ENCODE data around the gene SIM2. TPM values are rescaled to one million over a fixed set of nuclear protein-coding genes. Genes with fewer than 3 reads are reported as not detected.

SIM2 gene
- total RNA-seq, 2 experiments from 2014 or later, result 1.8 to 2.2 TPM

GRCh38 chr21:36697060-36697850, 1.7 kb upstream of the SIM2 start:
- POLR2A ChIA-PET, result no interaction called here
- no peak for DNase-seq
- H3K9me3 Mint-ChIP-seq, result no peaks in the 10 kb centered on the region
- CTCF ChIA-PET, result no interaction called here
- peaks cover 24% of the 10 kb centered on the region for H3K4me1 Mint-ChIP-seq (ENCODE audit: low read depth)
- peaks cover 1% of the 10 kb centered on the region for H3K36me3 Mint-ChIP-seq
- peaks cover 70% of the 10 kb centered on the region for H3K27me3 Mint-ChIP-seq
- no peak overlapping the region for H3K4me3 Mint-ChIP-seq
- intact Hi-C loops (cut with micrococcal nuclease), result no loop called here
- no peak overlapping the region for H3K27ac Mint-ChIP-seq

- CTCF ChIA-PET, result no interaction called here
- H3K27ac Mint-ChIP-seq, result no peak overlapping the region
- peaks cover 1% of the 10 kb centered on the region for H3K36me3 Mint-ChIP-seq
- no peaks in the 10 kb centered on the region for H3K9me3 Mint-ChIP-seq
- H3K4me3 Mint-ChIP-seq, result no peak overlapping the region
- POLR2A ChIA-PET, result no interaction called here
- intact Hi-C loops (cut with micrococcal nuclease), result no loop called here
- no peak for DNase-seq
- H3K4me1 Mint-ChIP-seq (ENCODE audit: low read depth), result peaks cover 20% of the 10 kb centered on the region
- peaks cover 69% of the 10 kb centered on the region for H3K27me3 Mint-ChIP-seq
These were observed 997 bp upstream of the SIM2 start for GRCh38 chr21:36697851-36698384.

GRCh38 chr21:36698385-36698980, 432 bp upstream of the SIM2 start:
- Mint-ChIP-seq H3K4me3 (peak overlapping the region; percentile 23), H3K4me1 (ENCODE audit: low read depth) (peaks cover 20% of the 10 kb centered on the region), H3K27ac (no peak overlapping the region), H3K27me3 (peaks cover 70% of the 10 kb centered on the region), H3K36me3 (peaks cover 1% of the 10 kb centered on the region), H3K9me3 (no peaks in the 10 kb centered on the region)
- intact Hi-C loops (cut with micrococcal nuclease), result no loop called here
- peak; percentile 28 for DNase-seq
- ChIA-PET POLR2A (no interaction called here), CTCF (no interaction called here)

DNA sequence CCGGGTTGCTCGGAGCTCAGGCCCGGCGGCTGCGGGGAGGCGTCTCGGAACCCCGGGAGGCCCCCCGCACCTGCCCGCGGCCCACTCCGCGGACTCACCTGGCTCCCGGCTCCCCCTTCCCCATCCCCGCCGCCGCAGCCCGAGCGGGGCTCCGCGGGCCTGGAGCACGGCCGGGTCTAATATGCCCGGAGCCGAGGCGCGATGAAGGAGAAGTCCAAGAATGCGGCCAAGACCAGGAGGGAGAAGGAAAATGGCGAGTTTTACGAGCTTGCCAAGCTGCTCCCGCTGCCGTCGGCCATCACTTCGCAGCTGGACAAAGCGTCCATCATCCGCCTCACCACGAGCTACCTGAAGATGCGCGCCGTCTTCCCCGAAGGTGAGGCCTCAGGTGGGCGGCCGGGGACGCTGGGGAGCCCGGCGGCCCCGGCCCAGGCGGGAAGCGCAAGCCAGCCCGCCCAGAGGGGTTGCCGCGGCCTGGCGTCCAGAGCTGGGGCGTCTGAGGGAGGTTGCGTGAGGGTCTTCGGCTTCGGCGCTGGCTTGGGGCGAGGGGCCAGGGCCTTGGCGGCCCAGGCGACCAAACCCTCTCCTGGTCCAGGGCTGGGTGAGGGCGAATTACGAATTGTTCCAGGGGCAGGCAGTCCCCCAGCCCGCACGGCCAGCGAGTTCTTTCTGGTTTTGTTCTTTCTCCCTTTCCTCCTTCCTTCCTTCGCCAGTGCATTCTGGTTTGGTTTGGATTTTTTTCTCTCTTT, 805 bp downstream of the SIM2 start:
- no peak for DNase-seq
- H3K27me3 Mint-ChIP-seq, result peaks cover 67% of the 10 kb centered on the region
- H3K9me3 Mint-ChIP-seq, result no peaks in the 10 kb centered on the region
- peaks cover 1% of the 10 kb centered on the region for H3K36me3 Mint-ChIP-seq
- no peak overlapping the region for H3K27ac Mint-ChIP-seq
- CTCF ChIA-PET, result no interaction called here
- POLR2A ChIA-PET, result no interaction called here
- intact Hi-C loops (cut with micrococcal nuclease), result loop anchor here (5.0 kb wide), 1 partner anchor 228 kb away; no protein-coding TSS in a partner anchor
- H3K4me3 Mint-ChIP-seq, result peak overlapping the region; percentile 52
- H3K4me1 Mint-ChIP-seq (ENCODE audit: low read depth), result peaks cover 19% of the 10 kb centered on the region

- no peak for DNase-seq
- H3K9me3 Mint-ChIP-seq, result no peaks in the 10 kb centered on the region
- no peak overlapping the region for H3K27ac Mint-ChIP-seq
- H3K36me3 Mint-ChIP-seq, result peaks cover 1% of the 10 kb centered on the region
- H3K27me3 Mint-ChIP-seq, result peaks cover 66% of the 10 kb centered on the region
- peaks cover 25% of the 10 kb centered on the region for H3K4me1 Mint-ChIP-seq (ENCODE audit: low read depth)
- CTCF ChIA-PET, result interaction anchor here (1.3 kb wide), 1 partner anchor 154 kb away, joined by 4 read pairs; no protein-coding TSS in a partner anchor
- intact Hi-C loops (cut with micrococcal nuclease), result loop anchor here (5.0 kb wide), 1 partner anchor 227 kb away; no protein-coding TSS in a partner anchor
- POLR2A ChIA-PET, result no interaction called here
- H3K4me3 Mint-ChIP-seq, result peak overlapping the region; percentile 52
These were observed 1.5 kb downstream of the SIM2 start for GRCh38 chr21:36700295-36700970.

DNA sequence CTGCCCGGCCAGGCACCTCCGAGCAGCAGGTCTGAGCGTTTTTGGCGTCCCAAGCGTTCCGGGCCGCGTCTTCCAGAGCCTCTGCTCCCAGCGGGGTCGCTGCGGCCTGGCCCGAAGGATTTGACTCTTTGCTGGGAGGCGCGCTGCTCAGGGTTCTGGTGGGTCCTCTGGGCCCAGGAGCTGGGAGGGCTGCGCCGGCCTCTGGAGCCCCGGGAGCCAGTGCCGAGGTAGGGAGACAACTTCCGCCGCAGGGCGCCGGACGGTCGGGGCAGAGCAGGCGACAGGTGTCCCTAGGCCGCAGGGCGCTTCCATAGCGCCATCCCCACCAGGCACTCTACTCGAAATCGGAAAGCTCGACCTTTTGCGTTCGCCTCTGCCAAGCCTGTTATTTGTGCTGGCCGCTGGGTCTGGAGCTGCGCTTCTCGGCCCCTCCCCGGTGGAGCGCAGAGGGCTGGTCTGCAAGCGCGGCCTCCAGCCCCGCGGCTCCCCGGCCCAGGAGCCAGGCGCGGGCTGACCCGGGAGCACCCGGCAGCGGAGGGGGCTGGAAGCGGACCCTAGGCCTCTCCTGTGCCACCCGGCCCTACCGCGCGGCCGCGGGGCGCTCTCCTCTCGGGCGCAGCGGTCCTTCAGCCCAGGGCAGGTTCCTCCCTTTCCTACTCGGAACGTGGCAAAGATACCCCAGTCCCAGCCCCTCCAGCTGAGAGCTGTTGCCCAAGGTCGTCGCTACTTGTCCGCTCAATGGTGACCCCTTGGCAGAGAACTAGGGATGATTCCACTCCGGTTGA, 2.2 kb downstream of the SIM2 start:
- DNase-seq, result peak; percentile 20
- ChIA-PET CTCF (interaction anchor here (1.3 to 1.4 kb wide), 2 partner anchors 9 to 153 kb away, joined by 3 to 4 read pairs; no protein-coding TSS in a partner anchor), POLR2A (no interaction called here)
- H3K36me3 Mint-ChIP-seq, result peaks cover 1% of the 10 kb centered on the region
- intact Hi-C loops (cut with micrococcal nuclease), result loop anchor here (5.0 kb wide), 1 partner anchor 226 kb away; no protein-coding TSS in a partner anchor
- H3K27ac Mint-ChIP-seq, result no peak overlapping the region
- H3K4me1 Mint-ChIP-seq (ENCODE audit: low read depth), result peaks cover 30% of the 10 kb centered on the region
- peak overlapping the region; percentile 57 for H3K4me3 Mint-ChIP-seq
- H3K9me3 Mint-ChIP-seq, result no peaks in the 10 kb centered on the region
- peaks cover 66% of the 10 kb centered on the region for H3K27me3 Mint-ChIP-seq

DNA sequence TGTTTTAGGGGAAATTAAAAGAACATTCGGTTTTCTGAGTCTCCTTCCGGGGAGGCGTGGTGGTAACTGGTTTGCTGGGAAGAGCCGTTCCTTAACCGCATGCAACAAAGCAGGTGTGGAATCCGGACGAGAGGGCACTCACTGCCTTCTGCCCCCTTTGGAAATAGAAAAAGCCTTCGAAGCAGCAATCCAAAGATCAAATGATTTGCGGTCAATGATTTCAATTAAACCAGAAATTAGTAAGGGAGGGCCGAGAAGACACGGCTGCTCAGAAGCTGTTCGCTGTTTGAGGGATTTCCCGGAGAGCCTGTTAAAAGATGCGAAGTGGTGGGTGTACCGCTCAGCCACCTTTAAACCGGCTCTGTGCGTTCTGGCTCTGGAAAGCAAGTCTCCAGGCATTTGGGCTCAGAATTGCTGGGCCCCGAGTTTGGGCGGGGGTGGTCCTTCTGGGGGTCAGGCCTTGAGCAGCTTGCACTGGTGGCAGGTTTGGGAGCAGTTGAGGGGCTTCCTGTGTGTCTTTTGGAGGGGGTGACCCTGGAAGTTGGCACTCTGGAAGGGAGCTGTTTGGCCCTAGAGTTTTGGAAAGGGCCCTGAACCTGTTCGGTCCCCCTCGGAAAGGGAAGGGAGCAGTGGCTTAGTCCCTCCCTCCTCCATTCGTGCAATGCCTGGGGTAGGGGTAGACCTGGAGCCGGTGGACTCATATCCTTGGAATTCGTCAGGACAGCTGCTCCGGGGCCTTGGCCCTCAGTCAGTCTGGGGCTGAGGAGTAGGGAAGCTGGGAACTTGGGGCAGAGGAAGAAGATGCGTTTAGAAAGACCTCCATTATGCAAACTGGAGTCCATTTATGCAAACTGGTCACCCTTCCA, 3.1 kb downstream of the SIM2 start:
- peak overlapping the region; percentile 57 for H3K4me3 Mint-ChIP-seq
- CTCF ChIA-PET, result interaction anchor here (0.9 to 1.8 kb wide), 5 partner anchors 9 to 279 kb away, joined by 3 to 4 read pairs (median 3); no protein-coding TSS in a partner anchor
- DNase-seq, result peak; percentile 34
- H3K9me3 Mint-ChIP-seq, result no peaks in the 10 kb centered on the region
- POLR2A ChIA-PET, result no interaction called here
- H3K4me1 Mint-ChIP-seq (ENCODE audit: low read depth), result peaks cover 38% of the 10 kb centered on the region
- peaks cover 66% of the 10 kb centered on the region for H3K27me3 Mint-ChIP-seq
- H3K27ac Mint-ChIP-seq, result no peak overlapping the region
- H3K36me3 Mint-ChIP-seq, result peaks cover 1% of the 10 kb centered on the region
- intact Hi-C loops (cut with micrococcal nuclease), result loop anchor here (1.0 to 5.0 kb wide), 2 partner anchors 10 to 225 kb away; no protein-coding TSS in a partner anchor

- H3K36me3 Mint-ChIP-seq, result peaks cover 1% of the 10 kb centered on the region
- intact Hi-C loops (cut with micrococcal nuclease), result loop anchor here (1.0 to 5.0 kb wide), 2 partner anchors 10 to 225 kb away; no protein-coding TSS in a partner anchor
- no peak overlapping the region for H3K27ac Mint-ChIP-seq
- no peaks in the 10 kb centered on the region for H3K9me3 Mint-ChIP-seq
- H3K27me3 Mint-ChIP-seq, result peaks cover 66% of the 10 kb centered on the region
- DNase-seq, result no peak
- ChIA-PET POLR2A (no interaction called here), CTCF (interaction anchor here (0.9 to 1.8 kb wide), 4 partner anchors 8 to 280 kb away, joined by 3 to 4 read pairs (median 3); no protein-coding TSS in a partner anchor)
- no peak overlapping the region for H3K4me3 Mint-ChIP-seq
- peaks cover 42% of the 10 kb centered on the region for H3K4me1 Mint-ChIP-seq (ENCODE audit: low read depth)
These were observed 3.7 kb downstream of the SIM2 start for GRCh38 chr21:36702622-36702968.

DNA sequence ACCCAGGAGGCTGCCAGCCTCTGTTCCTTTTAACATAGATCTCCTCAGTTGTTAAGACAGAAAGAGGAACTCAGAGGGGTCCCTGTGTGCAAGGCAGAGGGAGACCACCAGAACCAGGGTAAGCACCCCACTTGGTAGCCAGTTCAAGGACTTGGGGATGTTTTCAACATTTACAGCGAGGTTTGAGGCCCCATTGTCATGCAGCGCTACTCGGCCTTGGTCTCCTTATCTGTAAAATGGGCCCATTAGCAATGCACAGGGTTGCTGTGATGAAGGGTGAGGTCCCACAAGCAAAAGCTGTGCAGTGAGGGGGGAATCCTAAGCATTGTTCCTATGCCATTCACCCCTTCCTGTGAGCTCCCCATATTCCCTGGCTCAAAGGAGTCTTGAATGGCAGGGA, 4.2 kb downstream of the SIM2 start:
- POLR2A ChIA-PET, result no interaction called here
- Mint-ChIP-seq H3K27me3 (peaks cover 67% of the 10 kb centered on the region), H3K36me3 (peaks cover 1% of the 10 kb centered on the region), H3K4me1 (ENCODE audit: low read depth) (peaks cover 43% of the 10 kb centered on the region), H3K9me3 (no peaks in the 10 kb centered on the region), H3K4me3 (no peak overlapping the region), H3K27ac (no peak overlapping the region)
- CTCF ChIA-PET, result interaction anchor here (1.1 to 1.8 kb wide), 3 partner anchors 7 to 198 kb away, joined by 3 to 4 read pairs (median 3); no protein-coding TSS in a partner anchor
- intact Hi-C loops (cut with micrococcal nuclease), result loop anchor here (5.0 kb wide), 1 partner anchor 224 kb away; no protein-coding TSS in a partner anchor
- no peak for DNase-seq

DNA sequence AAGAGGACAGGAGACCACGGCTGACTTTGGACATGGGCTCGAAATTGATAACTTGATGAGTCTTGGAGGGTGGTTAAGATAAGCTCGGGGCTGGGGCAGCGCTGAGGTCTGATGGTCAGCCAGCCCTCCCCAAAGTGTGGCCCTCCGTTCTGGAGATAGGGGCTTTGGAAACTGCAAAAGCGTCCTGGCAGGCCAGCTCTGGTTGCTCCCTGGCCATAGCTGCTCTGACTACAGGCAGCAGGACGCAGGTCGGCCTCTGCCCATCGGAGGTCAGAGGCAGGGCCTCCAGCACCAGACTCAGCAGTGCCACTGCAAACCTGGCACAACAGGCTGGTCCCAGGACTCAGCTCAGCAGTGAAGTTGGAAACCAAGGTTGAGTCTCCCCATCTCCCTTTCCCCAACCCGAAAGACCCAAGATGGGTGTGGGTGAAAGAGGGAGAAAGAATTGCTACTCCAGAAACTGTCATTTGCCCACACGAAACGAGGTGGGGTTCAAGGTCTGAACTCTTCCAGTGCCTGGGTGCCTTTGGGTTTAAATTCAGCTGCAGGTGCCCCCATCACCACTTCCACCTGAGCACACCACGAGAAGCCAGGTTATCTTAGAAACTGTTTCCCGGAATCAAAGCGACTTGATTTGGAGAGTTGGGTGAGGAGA, 4.8 kb downstream of the SIM2 start:
- Mint-ChIP-seq H3K9me3 (no peaks in the 10 kb centered on the region), H3K27ac (no peak overlapping the region), H3K4me3 (no peak overlapping the region), H3K36me3 (peaks cover 1% of the 10 kb centered on the region), H3K27me3 (peaks cover 72% of the 10 kb centered on the region), H3K4me1 (ENCODE audit: low read depth) (peaks cover 48% of the 10 kb centered on the region)
- intact Hi-C loops (cut with micrococcal nuclease), result loop anchor here (5.0 kb wide), 1 partner anchor 224 kb away; no protein-coding TSS in a partner anchor
- ChIA-PET CTCF (interaction anchor here (1.1 to 1.8 kb wide), 2 partner anchors 15 to 199 kb away, joined by 3 to 4 read pairs; no protein-coding TSS in a partner anchor), POLR2A (no interaction called here)
- DNase-seq, result no peak

Measured in activated CD4-positive, alpha-beta memory T cell treated with anti-CD3 and anti-CD28 coated beads for 36 hours (primary cell).